IMR-90 (cell line): ENCODE data around the gene AHNAK2. TPM values are rescaled to one million over a fixed set of nuclear protein-coding genes. Genes with fewer than 3 reads are reported as not detected.

Source experiments
- ATAC-seq: fragments of 200-7000 bp; cut with Tn5 transposase; 2 replicates; pipeline ENCODE4 v1.9.1; 2020; ENCODE audit warnings: low read depth, mild to moderate bottlenecking, moderate library complexity
- BruUV-seq: library from RNA; stranded (reverse); fragments of 400-500 nt; replicated peaks from 2 replicates; lab custom pipeline; 2021; lab: Mats Ljungman, UMichigan
- CTCF ChIA-PET: fragments of 300-600 bp; formaldehyde crosslinking; extraction: SDS; loops from one replicate; lab custom pipeline; 2021; ENCODE audit warnings: antibody characterized with exemption; lab: Yijun Ruan, JAX
- POLR2A ChIA-PET: fragments of 300-600 bp; sonication (Branson Sonifier 250); formaldehyde crosslinking; loops from one replicate; lab custom pipeline; 2022; ENCODE audit warnings: antibody characterized with exemption; ENCODE audit not compliant: unreplicated experiment; lab: Charles Lee
- DNase-seq: peaks from one replicate; pipeline ENCODE4 v3.0.0; 2013
- H2AFZ ChIP-seq: replicated peaks from 2 replicates; pipeline ENCODE3; 2013; ENCODE audit warnings: low read length, mild to moderate bottlenecking; ENCODE audit not compliant: poor library complexity
- H2AK5ac ChIP-seq: 2 replicates; pipeline ENCODE4 v1.6.1; 2013; ENCODE audit warnings: low read depth, low read length, inconsistent platforms
- H2AK9ac ChIP-seq: replicated peaks from 2 replicates; pipeline ENCODE3; 2013; ENCODE audit warnings: mild to moderate bottlenecking, low read depth, low read length, moderate library complexity; ENCODE audit not compliant: poor library complexity
- H2BK120ac ChIP-seq: 2 replicates; pipeline ENCODE4 v1.6.1; 2013; ENCODE audit warnings: low read depth, low read length, inconsistent platforms
- H2BK15ac ChIP-seq: 3 replicates; pipeline ENCODE4 v1.6.1; 2013; ENCODE audit warnings: low read depth, low read length, inconsistent platforms
- H2BK20ac ChIP-seq: 2 replicates; pipeline ENCODE4 v1.6.1; 2013; ENCODE audit warnings: low read depth, mild to moderate bottlenecking, inconsistent platforms, low read length, moderate library complexity
- H2BK5ac ChIP-seq: 2 replicates; pipeline ENCODE4 v1.6.1; 2013; ENCODE audit warnings: mild to moderate bottlenecking, low read depth, low read length, inconsistent platforms; ENCODE audit not compliant: poor library complexity, severe bottlenecking
- H3K14ac ChIP-seq: replicated peaks from 2 replicates; pipeline ENCODE4 v1.6.1; 2013; ENCODE audit warnings: low read depth, low read length, inconsistent platforms
- H3K18ac ChIP-seq: 2 replicates; pipeline ENCODE4 v1.6.1; 2013; ENCODE audit warnings: low read depth, low read length, control low read depth
- H3K23ac ChIP-seq: 2 replicates; pipeline ENCODE4 v1.6.1; 2013; ENCODE audit warnings: low read depth, low read length, inconsistent platforms
- H3K27ac ChIP-seq: 2 replicates; pipeline ENCODE4 v1.5.1; 2013; ENCODE audit warnings: mild to moderate bottlenecking, control low read depth, low read length; ENCODE audit not compliant: insufficient read depth
- H3K27me3 ChIP-seq: 2 replicates; pipeline ENCODE4 v1.6.1; 2013; ENCODE audit warnings: low read length; ENCODE audit not compliant: control insufficient read depth, insufficient read depth
- H3K36me3 ChIP-seq: 2 replicates; pipeline ENCODE4 v1.6.1; 2013; ENCODE audit warnings: low read length, mixed read lengths; ENCODE audit not compliant: control insufficient read depth, insufficient read depth
- H3K4ac ChIP-seq: 2 replicates; pipeline ENCODE4 v1.6.1; 2013; ENCODE audit warnings: low read depth, low read length, inconsistent platforms
- H3K4me1 ChIP-seq: 2 replicates; pipeline ENCODE4 v1.6.1; 2013; ENCODE audit warnings: low read length, mixed read lengths; ENCODE audit not compliant: control insufficient read depth, insufficient read depth
- H3K4me2 ChIP-seq: 2 replicates; pipeline ENCODE4 v1.6.1; 2013; ENCODE audit warnings: low read depth, mild to moderate bottlenecking, control low read depth, low read length, moderate library complexity
- H3K4me3 ChIP-seq: 2 replicates; pipeline ENCODE4 v1.5.1; 2013; ENCODE audit warnings: low read depth, mild to moderate bottlenecking, control low read depth, low read length, moderate library complexity; ENCODE audit not compliant: insufficient read depth
- H3K56ac ChIP-seq: 2 replicates; pipeline ENCODE4 v1.6.1; 2013; ENCODE audit warnings: low read length, inconsistent platforms; ENCODE audit not compliant: insufficient read depth; ENCODE audit errors: extremely low read depth
- H3K79me1 ChIP-seq, 2 experiments: 2 replicates each; pipeline ENCODE4 v1.6.1; 2013; ENCODE audit warnings: low read length in 2 of 2, inconsistent platforms in 1 of 2, low read depth in 1 of 2
- H3K9ac ChIP-seq: 2 replicates; pipeline ENCODE4 v1.6.1; 2013; ENCODE audit warnings: low read depth, low read length, control low read depth
- H3K9me1 ChIP-seq: 2 replicates; pipeline ENCODE4 v1.6.1; 2013; ENCODE audit warnings: low read length, inconsistent platforms; ENCODE audit not compliant: insufficient read depth
- H3K9me3 ChIP-seq: 2 replicates; pipeline ENCODE4 v1.6.1; 2013; ENCODE audit warnings: low read length; ENCODE audit not compliant: control insufficient read depth, insufficient read depth
- H4K20me1 ChIP-seq: 2 replicates; pipeline ENCODE4 v1.6.1; 2013; ENCODE audit warnings: low read length, inconsistent platforms; ENCODE audit not compliant: insufficient read depth
- H4K5ac ChIP-seq: 2 replicates; pipeline ENCODE4 v1.6.1; 2013; ENCODE audit warnings: mild to moderate bottlenecking, low read depth, low read length, control low read depth
- H4K8ac ChIP-seq, 2 experiments: 2 replicates each; pipeline ENCODE4 v1.6.1; 2013; ENCODE audit warnings: low read depth in 2 of 2, low read length in 2 of 2, control low read depth in 1 of 2, inconsistent platforms in 1 of 2
- H4K91ac ChIP-seq: 2 replicates; pipeline ENCODE4 v1.6.1; 2013; ENCODE audit warnings: low read depth, low read length, inconsistent platforms; ENCODE audit not compliant: insufficient read depth
- ELK1 ChIP-seq: fragments of 150-350 bp; IDR thresholded peaks from 2 replicates; pipeline ENCODE4 v1.6.1; 2016; ENCODE audit warnings: low read depth, mild to moderate bottlenecking, low read length, moderate library complexity, borderline replicate concordance
- FOS ChIP-seq: fragments of 150-350 bp; IDR thresholded peaks from 2 replicates; pipeline ENCODE4 v1.6.1; 2016; ENCODE audit warnings: low read depth, low read length
- MXI1 ChIP-seq: IDR thresholded peaks from 2 replicates; pipeline ENCODE4 v1.6.1; 2012; ENCODE audit warnings: low read depth, mild to moderate bottlenecking, low read length, moderate library complexity, borderline replicate concordance
- NFE2L2 ChIP-seq: fragments of 150-350 bp; IDR thresholded peaks from 2 replicates; pipeline ENCODE4 v1.6.1; 2016; ENCODE audit warnings: low read depth, mild to moderate bottlenecking, low read length
- RCOR1 ChIP-seq: IDR thresholded peaks from 2 replicates; pipeline ENCODE4 v1.6.1; 2012; ENCODE audit warnings: mild to moderate bottlenecking, low read length, improper control_type of control experiment; ENCODE audit not compliant: insufficient replicate concordance
- WGBS, 2 experiments: methylation state at CpG; one replicate each; pipeline versions ENCODE4 v1.1.5 to v1.1.7; 2013; ENCODE audit warnings: missing lambda C conversion rate in 2 of 2; ENCODE audit not compliant: insufficient read length in 1 of 2; ENCODE audit errors: extremely low coverage in 2 of 2; 5-methylcytosine and 5-hydroxymethylcytosine counted together
- dilution Hi-C: fragments of 300-500 bp; cut with HindIII; formaldehyde crosslinking; loops from one replicate; pipeline ENCODE4 v1.14.3; 2018; ENCODE audit warnings: low sequenced_read_pairs; ENCODE audit not compliant: unreplicated experiment
- in situ Hi-C: fragments of 300-500 bp; cut with MboI; formaldehyde crosslinking; loops from 3 replicates; pipeline ENCODE4 v1.14.3; 2019; ENCODE audit warnings: low sequenced_read_pairs, inconsistent platforms, mixed read lengths
- intact Hi-C: fragments of 100-400 bp; cut with micrococcal nuclease; formaldehyde crosslinking; loops from 2 replicates; pipeline ENCODE4 v1.10.0; 2022
- polyA plus RNA-seq, 3 experiments: library from polyadenylated mRNA; depleted of rRNA; stranded (reverse); fragments of >200 nt; gene quantifications; 2 replicates each; pipeline ENCODE4 v1.2.3, GENCODE V29; 2012; ENCODE audit warnings: low replicate concordance in 1 of 3
- total RNA-seq: library from RNA; depleted of rRNA; stranded (reverse); fragments of >200 nt; gene quantifications from 2 replicates; pipeline ENCODE4 v1.2.3, GENCODE V29; 2012
- TF ChIP-seq, protein P1 (sequence below): conservative IDR thresholded peaks from 2 replicates; pipeline ENCODE4 v1.5.1; 2012; ENCODE audit warnings: mild to moderate bottlenecking, low read depth, low read length, improper control_type of control experiment
- TF ChIP-seq, protein P2 (sequence below): fragments of 150-350 bp; IDR thresholded peaks from 2 replicates; pipeline ENCODE4 v1.6.1; 2017; ENCODE audit warnings: mild to moderate bottlenecking, antibody characterized with exemption, low read length, low read depth

The AHNAK2 gene
- total and polyA plus RNA-seq, 2 of the 4 experiments (the other 2 are of a cell fraction), result 2.6 to 7.9 TPM

GRCh38 chr14:105006831-105007592 lies 28.8 kb upstream of the AHNAK2 start (continued):
- no peak for TF ChIP-seq RCOR1

DNA sequence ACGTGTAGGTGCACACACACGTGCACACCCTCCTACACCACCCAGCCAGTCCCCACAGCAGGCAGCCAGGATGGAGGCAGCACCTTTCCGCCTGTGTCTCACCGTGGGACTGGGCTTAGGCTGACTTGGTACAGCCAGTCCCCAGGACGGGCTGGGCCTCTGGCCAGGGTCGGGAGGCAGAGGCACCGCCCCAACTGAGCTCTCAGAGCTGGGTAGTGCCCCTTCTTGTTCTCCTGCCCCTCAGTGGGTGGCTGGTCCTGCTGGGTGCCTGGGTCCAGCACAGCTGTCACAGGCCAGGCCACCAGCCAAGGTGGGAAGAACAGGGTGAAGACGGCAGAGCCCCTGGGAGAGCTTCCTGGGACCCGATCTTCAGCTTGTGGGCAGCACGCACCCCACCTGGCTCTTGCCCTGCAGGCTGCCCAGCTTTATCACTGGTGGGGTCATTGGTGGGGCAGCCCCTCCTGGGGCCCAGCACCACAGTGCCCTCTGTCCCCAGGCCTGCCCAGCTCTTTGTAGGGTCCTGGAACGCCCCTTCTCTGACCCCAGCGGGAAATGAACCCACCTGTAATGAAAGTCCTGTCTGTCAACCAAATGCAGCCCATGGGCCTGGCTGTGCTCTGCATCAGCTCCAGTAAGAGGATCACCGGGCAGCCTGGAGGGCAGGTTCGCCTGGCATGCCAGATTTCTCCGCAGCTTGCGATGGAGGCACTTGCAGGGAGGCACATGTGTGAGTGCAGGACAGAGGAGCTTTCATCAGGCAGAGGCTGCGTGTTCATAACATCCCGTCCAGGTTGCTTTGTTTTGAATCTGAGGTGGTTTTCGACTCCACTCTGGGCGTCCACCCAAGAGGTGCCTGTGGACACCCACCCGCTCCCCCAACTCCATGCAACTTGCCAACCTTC lies 28.0 kb upstream of the AHNAK2 start:
- Histone ChIP-seq H4K5ac (no peak overlapping the region), H3K27me3 (no peaks in the 10 kb centered on the region), H3K4me3 (no peak overlapping the region), H4K8ac (no peak overlapping the region), H3K79me1 (peaks cover 19 to 30% of the 10 kb centered on the region in 2 experiments), H3K9me1 (no peaks in the 10 kb centered on the region), H3K14ac (no peak overlapping the region), H3K18ac (no peak overlapping the region), H2BK5ac (no peak overlapping the region), H4K91ac (no peak overlapping the region), H3K9me3 (no peaks in the 10 kb centered on the region), H4K20me1 (peaks cover 17% of the 10 kb centered on the region), H3K9ac (no peak overlapping the region), H3K4ac (no peak overlapping the region), H3K36me3 (peaks cover 22% of the 10 kb centered on the region), H2BK20ac (no peak overlapping the region), H2BK120ac (no peak overlapping the region), H2AFZ (peak overlapping the region; percentile 41), H2AK5ac (no peak overlapping the region), H3K27ac (no peak overlapping the region), H3K4me1 (no peaks in the 10 kb centered on the region), H3K56ac (no peak overlapping the region), H3K23ac (no peak overlapping the region), H2BK15ac (no peak overlapping the region), H3K4me2 (no peak overlapping the region), H2AK9ac (no peak overlapping the region)
- ChIA-PET CTCF (interaction anchor here (0.9 kb wide), 1 partner anchor 31 kb away, joined by 3 read pairs; no protein-coding TSS in a partner anchor), POLR2A (no interaction called here)
- ATAC-seq (no peak), DNase-seq (no peak)
- WGBS, 2 experiments, result 94% methylated on average over 8 of the region's 21 CpGs; no CpG with 5 or more reads in 1 of the 2 experiments
- dilution Hi-C loops, result no loop called here
- no TSS peak for BruUV-seq
- in situ Hi-C loops, result no loop called here
- intact Hi-C loops, result no loop called here
- TF ChIP-seq MXI1, result no peak
- TF ChIP-seq, protein P1, sequence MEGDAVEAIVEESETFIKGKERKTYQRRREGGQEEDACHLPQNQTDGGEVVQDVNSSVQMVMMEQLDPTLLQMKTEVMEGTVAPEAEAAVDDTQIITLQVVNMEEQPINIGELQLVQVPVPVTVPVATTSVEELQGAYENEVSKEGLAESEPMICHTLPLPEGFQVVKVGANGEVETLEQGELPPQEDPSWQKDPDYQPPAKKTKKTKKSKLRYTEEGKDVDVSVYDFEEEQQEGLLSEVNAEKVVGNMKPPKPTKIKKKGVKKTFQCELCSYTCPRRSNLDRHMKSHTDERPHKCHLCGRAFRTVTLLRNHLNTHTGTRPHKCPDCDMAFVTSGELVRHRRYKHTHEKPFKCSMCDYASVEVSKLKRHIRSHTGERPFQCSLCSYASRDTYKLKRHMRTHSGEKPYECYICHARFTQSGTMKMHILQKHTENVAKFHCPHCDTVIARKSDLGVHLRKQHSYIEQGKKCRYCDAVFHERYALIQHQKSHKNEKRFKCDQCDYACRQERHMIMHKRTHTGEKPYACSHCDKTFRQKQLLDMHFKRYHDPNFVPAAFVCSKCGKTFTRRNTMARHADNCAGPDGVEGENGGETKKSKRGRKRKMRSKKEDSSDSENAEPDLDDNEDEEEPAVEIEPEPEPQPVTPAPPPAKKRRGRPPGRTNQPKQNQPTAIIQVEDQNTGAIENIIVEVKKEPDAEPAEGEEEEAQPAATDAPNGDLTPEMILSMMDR, result no peak
- TF ChIP-seq FOS, result no peak
- TF ChIP-seq, protein P2, sequence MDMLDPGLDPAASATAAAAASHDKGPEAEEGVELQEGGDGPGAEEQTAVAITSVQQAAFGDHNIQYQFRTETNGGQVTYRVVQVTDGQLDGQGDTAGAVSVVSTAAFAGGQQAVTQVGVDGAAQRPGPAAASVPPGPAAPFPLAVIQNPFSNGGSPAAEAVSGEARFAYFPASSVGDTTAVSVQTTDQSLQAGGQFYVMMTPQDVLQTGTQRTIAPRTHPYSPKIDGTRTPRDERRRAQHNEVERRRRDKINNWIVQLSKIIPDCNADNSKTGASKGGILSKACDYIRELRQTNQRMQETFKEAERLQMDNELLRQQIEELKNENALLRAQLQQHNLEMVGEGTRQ, result no peak
- no peak for TF ChIP-seq NFE2L2
- TF ChIP-seq ELK1, result no peak
